Stimulated activated naive CD8-positive, alpha-beta T cell treated with anti-CD3 and anti-CD28 coated beads, Interleukin-15, amount 100 ng/mL, for 72 hours (primary cell): ENCODE results near the gene TRAF3IP1.

Source experiments
- ATAC-seq: fragments of 150-1000 bp; cut with Tn5 transposase; 2 replicates; pipeline ENCODE4 v1.10.0; 2021; ENCODE audit warnings: mild to moderate bottlenecking, moderate library complexity
- DNase-seq, 2 donors: peaks; one replicate each; pipeline ENCODE4 v3.0.0; 2021 to 2022
- H3K27ac Mint-ChIP-seq, 2 donors: one replicate each; pipeline ENCODE4 v1.8.0; 2022; ENCODE audit warnings: mild to moderate bottlenecking in 2 of 2, mixed read lengths in 2 of 2, moderate library complexity in 2 of 2
- H3K27me3 Mint-ChIP-seq: one replicate; pipeline ENCODE4 v1.8.0; 2022; ENCODE audit warnings: mixed read lengths
- H3K4me1 Mint-ChIP-seq: one replicate; pipeline ENCODE4 v1.8.0; 2022; ENCODE audit warnings: mild to moderate bottlenecking, mixed read lengths
- H3K4me3 Mint-ChIP-seq, 2 donors: one replicate each; pipeline ENCODE4 v1.8.0; 2022; ENCODE audit warnings: mild to moderate bottlenecking in 2 of 2, mixed read lengths in 2 of 2, moderate library complexity in 1 of 2
- H3K9me3 Mint-ChIP-seq, 2 donors: one replicate each; pipeline ENCODE4 v1.8.0; 2022; ENCODE audit warnings: mixed read lengths in 2 of 2

Gene TRAF3IP1

DNA sequence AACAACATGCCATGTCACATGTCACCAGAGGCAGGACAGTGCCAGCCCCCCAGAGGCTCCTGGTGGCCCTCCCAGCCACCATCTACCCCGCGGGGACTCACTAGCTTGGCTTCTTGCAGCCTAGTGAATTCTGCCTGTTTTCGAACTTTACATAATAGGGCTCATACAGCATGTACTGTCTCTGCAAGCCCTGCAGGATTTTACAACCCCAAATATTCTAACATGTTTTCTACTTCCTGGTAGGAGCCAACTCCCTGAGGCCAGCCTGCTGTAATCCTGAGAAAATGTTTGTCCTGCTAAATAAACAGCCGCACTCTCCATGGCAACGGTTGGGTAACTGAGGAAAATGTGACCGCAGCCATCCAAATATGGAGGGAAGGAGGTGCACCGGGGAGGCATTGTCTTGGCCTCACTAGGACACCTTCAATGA is 34.6 kb upstream of the TRAF3IP1 start:
- ATAC-seq (no peak), DNase-seq (no peak)
- H3K27ac Mint-ChIP-seq: no peak overlapping the region
- H3K4me3 Mint-ChIP-seq: no peak overlapping the region
- peaks cover 76% of the 10 kb centered on the region for H3K4me1 Mint-ChIP-seq
- H3K9me3 Mint-ChIP-seq: no peaks in the 10 kb centered on the region
- no peaks in the 10 kb centered on the region for H3K27me3 Mint-ChIP-seq

DNA sequence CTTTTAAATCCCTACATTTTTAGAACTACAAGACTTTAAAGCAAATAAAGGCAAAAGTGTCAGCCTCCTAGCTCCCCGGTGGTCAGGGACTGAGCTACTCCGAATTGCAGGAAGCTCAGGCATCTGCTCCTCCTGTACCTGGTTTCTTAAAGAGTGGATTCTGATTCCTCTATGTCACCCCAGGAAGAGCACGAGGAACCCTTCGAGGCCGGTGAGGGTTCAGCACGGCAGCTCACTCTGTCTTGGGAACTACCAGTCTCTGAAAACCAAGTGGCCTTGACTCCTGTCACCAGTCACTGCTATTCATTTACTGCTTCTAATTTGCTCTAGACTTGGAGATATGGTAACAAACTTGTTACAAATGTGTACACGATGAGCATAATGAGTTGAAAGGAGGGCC is 34.2 kb upstream of the TRAF3IP1 start:
- Mint-ChIP-seq H3K27ac (no peak overlapping the region), H3K27me3 (no peaks in the 10 kb centered on the region), H3K9me3 (no peaks in the 10 kb centered on the region), H3K4me1 (peaks cover 77% of the 10 kb centered on the region), H3K4me3 (no peak overlapping the region)
- DNase-seq: no peak
- ATAC-seq: no peak

DNA sequence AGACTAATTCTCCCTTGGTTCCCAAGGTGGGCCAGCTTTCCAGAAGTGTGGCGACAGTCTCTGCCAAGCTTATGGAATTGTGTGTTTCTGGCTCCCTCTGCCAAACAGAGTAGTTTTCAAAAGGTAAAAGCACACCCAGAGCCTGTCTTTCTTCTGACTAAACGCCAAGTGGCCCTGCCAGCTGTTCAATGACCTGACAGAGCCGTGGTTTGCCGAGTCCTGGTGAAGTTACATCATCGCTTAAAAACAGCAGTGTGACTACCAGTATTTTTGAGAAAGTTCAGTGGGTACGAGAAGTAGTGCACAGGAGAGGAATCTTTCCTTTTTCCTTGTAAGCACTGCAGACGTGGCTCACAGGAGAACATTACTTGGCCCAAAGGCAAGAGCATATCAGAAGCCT is 33.8 kb upstream of the TRAF3IP1 start:
- Mint-ChIP-seq H3K27ac (no peak overlapping the region), H3K4me3 (peak overlapping the region in 1 of 2 donors; percentile 91), H3K27me3 (no peaks in the 10 kb centered on the region), H3K4me1 (peaks cover 77% of the 10 kb centered on the region), H3K9me3 (no peaks in the 10 kb centered on the region)
- DNase-seq (no peak), ATAC-seq (no peak)

DNA sequence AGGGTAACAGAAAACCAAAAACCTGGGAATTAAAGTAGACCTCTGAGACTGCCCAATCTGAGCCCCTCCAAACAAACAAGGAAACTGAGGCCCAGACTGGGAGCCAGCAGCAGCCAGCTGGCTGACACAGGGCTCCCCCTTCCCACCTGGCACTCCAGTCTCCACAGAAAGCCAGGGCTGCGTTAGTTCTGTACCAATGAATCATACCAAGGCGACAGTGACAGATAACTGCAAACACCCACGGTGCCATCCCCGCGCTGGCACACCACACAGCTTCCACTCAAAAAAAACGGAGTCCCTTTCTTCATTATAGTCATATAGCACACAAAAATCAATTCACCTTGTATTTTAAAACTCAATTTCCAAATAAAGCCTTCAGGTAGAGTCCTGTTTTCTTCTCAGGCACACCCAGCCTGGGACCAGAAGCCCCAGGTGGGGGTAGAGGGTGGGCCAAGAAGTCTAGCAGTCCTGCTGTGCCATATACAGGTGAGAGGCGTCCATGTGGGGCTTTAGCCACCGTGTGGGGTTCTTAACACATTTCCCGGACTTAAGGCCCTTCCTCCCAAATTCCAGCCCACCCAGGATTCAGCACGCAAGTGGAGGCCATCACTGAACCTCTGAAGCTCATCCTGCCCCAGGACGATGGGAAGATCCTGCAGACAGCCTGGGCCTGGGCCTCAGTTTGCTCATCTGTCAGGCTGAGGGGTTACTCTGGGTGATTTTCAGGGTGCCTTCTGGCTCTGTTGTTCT is 33.2 kb upstream of the TRAF3IP1 start:
- H3K27me3 Mint-ChIP-seq: no peaks in the 10 kb centered on the region
- DNase-seq (peak in 1 of 2 donors; percentile 31), ATAC-seq (no peak)
- peaks cover 75% of the 10 kb centered on the region for H3K4me1 Mint-ChIP-seq
- no peaks in the 10 kb centered on the region for H3K9me3 Mint-ChIP-seq
- H3K27ac Mint-ChIP-seq: peak overlapping the region; percentile 73 to 90
- H3K4me3 Mint-ChIP-seq: peak overlapping the region; percentile 82 to 91

DNA sequence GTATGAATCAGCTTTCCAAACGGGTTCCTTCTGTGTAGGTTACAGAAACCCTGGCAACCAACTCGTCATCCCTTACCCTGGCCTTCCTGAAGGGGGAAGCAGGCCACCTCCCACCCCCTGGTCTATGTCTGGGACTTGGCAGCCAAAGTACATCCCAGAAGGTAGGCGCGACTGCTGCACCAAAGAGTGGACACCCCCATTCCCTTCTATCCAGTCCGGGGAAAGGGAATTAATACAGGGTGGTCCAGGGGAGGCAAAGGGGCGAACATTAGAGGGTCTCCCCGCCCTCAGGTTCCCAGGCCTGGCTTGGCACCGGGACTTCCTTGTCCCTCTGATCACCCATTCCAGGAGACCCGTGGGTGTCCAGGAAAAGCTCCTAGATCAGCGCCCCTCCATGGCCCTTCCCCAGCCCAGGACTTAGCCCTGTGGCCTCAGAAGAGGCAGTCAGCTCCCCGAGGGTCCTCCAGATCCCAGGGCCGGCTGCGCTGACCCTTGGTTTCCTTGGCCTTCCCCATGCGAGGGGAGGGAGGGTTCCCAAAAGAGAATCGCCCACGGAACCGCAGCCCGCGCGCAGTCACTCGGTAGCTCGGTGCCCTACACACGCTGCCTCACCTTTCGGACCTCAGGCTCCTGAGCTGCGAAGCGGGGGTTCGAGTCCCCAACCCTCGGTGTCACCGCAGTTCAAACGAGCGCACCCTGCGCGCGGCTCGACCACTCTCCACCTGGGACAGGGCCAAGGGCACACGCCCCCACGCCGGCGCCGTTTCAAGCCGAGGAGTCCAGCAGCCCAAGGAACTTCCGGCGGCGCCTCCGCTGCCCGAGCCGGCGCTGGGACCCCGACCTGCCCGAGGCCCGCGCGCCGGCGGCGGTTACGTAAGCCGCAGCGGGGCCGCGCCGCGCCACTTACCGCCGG is 32.3 kb upstream of the TRAF3IP1 start, which contains the start of gene PER2:
Gene PER2 (minus strand): TSS at position 874 of the 913 bp plus-strand sequence. CDS start 10,674 bp downstream, outside the sequence.
- peak within 1 kb of the TSS; percentile 99 to 100 for H3K27ac Mint-ChIP-seq
- DNase-seq: peak; percentile 10 to 58
- peaks cover 68% of the 10 kb centered on the region for H3K4me1 Mint-ChIP-seq
- no peaks in the 10 kb centered on the region for H3K9me3 Mint-ChIP-seq
- ATAC-seq: peak; percentile 44
- H3K4me3 Mint-ChIP-seq: peak within 1 kb of the TSS; percentile 98
- no peaks in the 10 kb centered on the region for H3K27me3 Mint-ChIP-seq

DNA sequence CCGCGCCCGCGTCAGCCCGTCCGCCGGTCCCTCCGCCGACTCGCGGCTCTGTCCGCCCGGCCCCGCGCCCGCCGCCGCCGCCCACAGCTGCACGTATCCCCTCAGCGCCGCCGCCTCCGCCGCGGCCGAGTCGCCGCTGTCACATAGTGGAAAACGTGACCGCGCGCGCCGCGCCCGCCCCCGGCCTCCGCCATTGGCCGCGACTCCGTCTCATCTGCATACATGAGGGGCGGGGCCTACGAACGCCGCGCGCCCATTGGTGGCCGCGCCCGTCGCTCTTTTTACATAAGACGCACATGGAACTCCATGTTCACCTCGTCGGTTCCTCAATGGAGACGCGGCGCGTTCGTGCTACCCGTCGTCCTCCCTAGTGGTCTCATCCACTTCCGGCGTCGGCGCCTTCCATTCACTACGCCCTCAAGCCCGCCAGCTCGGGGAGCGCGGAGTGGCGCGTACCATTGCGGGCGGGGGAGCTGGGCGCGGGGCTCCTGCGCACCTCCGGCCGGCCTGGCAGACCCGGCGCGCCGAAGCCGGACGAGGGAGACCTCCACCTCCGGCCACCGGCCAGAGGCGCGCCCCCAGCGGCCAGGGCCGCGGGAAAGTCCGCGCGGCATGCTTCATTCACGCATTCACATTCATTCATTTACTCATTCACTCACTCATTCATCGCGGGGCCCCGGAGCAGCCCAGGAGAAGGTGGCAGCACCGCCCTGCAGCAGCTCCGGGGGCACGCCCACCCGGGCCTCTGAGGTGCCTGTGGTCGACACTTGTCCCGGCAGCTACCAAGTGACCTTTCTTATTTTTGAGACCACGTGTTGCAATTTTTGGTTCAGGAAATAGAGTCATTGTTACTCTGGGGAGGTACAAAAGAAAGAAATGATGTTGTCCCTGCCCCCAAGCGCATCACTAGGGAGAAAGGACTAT is 31.4 kb upstream of the TRAF3IP1 start:
- H3K9me3 Mint-ChIP-seq: no peaks in the 10 kb centered on the region

DNA sequence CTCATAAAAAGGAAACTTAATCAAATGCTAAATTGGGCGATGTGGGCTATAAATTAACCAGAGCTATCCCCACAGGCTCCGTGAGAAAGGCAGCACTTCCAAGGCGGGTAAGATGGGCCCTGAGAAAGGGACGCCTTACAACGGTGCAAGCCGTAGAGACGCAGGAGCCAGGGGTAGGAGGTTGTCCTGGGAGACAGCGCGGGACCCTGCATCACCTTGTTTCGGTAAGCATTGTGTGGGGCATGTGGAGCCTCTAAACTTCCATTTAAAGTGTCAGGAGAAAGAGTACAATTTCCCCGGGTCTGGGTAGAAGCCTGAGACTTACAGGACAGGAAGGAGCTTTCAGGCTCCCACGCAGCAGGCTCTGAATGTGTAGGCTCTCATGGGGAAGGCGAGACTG is 30.7 kb upstream of the TRAF3IP1 start:
- Mint-ChIP-seq H3K9me3 (no peaks in the 10 kb centered on the region), H3K27ac (peak overlapping the region; percentile 99 to 100), H3K4me1 (peaks cover 52% of the 10 kb centered on the region), H3K4me3 (peak overlapping the region; percentile 98), H3K27me3 (no peaks in the 10 kb centered on the region)
- no peak for DNase-seq
- no peak for ATAC-seq

More for the DNA sequence above, 31.4 kb upstream of the TRAF3IP1 start:
- DNase-seq (peak; percentile 98), ATAC-seq (peak; percentile 90)
- Mint-ChIP-seq H3K27me3 (no peaks in the 10 kb centered on the region), H3K4me3 (peak overlapping the region; percentile 98), H3K4me1 (peaks cover 58% of the 10 kb centered on the region), H3K27ac (peak overlapping the region; percentile 99 to 100)

DNA sequence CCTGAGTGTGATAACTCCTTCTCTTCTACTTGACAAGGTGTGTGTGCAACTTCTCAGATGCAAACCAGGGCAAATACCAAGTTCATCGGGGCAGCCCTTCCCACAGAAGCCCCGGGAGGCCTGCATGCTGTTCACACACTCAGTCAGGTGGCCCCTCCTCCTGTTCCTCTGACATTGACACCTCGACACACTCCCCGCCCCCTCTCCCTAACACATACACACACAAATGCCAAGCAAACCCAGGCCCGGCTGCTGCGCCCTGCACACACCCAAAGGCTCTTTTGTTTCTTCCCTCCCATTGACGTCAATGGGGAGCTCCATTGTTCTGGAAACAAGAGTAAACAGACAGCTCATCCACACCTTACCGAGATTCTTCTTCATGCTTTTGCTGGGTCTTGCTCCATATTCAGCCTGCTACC is 30.2 kb upstream of the TRAF3IP1 start:
- ATAC-seq: no peak

DNA sequence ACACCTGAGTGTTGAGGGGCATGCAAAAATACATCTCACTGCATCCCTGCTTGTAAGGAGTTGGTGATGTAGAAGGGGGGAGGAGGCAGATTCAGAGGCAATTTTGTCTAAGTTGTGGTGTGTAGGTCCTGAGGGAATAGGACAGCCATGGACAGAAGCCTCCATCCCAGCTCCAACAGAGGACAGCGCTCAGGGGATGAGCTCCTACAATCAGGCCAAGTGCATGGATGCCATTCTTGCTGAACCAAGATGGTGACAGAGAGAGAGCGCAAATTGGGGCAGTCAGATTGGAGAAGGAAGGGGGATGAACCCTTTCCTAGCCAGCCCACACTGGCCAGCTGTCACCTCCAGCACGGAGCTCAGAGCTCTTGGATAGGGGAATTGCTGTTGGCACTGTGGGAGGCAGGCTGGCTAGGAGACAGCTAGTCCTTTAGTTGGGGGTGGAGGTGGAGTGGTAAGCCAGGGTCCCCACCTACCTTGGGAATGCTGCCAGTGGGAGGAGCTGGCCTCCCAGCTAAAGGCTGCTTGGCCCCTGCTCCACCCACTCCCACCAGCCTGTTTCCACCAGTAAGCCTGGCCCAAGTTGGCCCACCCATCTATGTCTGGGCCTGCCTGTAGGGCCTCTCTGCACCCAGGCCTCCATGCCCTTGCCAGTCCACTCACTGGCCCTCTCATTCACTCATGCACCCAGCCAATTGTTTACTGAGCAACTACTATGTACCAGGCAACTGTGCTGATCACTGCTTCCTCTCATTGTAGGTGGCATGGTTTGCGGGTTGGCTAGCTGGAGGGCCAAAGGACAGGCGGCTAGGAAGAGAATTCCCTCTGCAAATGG is 29.4 kb upstream of the TRAF3IP1 start:
- ATAC-seq (no peak), DNase-seq (no peak)
- H3K27me3 Mint-ChIP-seq: no peaks in the 10 kb centered on the region
- no peaks in the 10 kb centered on the region for H3K9me3 Mint-ChIP-seq
- peaks cover 40% of the 10 kb centered on the region for H3K4me1 Mint-ChIP-seq
- H3K4me3 Mint-ChIP-seq: no peak overlapping the region
- no peak overlapping the region for H3K27ac Mint-ChIP-seq

More for the DNA sequence above, 30.2 kb upstream of the TRAF3IP1 start:
- Mint-ChIP-seq H3K27ac (peak overlapping the region; percentile 99 to 100), H3K9me3 (no peaks in the 10 kb centered on the region), H3K4me3 (peak overlapping the region; percentile 98), H3K4me1 (peaks cover 48% of the 10 kb centered on the region), H3K27me3 (no peaks in the 10 kb centered on the region)
- DNase-seq: no peak

DNA sequence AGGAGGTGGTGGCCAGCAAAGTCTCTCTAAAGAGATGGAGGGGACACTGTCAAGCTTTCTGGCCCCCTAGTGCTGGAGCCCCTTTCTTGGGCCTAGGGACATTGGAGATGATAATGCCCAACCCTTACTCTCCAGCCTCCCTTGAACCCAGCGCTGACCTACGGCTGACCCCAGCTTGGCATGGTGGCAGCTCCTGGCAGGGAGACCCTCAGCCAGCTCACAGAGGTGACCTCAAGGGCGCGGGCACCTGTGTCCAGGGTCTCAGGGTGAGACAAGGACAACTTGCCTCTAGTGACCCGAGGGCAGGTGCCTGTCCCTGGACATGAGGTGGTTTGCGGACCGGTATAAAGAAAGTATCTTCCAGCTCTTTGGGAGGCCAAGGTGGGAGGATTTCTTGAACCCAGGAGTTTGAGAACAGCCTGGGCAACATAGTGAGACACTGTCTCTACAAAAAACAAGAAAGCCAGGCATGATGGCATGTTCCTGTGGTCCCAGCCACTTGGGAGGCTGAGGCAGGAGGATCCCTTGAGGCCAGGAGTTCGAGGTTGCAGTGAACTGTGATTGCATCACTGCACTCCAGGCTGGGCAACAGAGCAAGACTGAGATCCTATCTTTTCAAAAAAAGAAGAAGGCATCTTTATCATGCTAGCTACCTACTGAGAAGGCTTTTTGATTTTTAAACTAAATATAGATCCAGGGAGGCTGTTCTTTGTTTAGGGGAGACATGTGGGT is 28.6 kb upstream of the TRAF3IP1 start:
- Mint-ChIP-seq H3K27me3 (no peaks in the 10 kb centered on the region), H3K27ac (no peak overlapping the region), H3K4me1 (peaks cover 32% of the 10 kb centered on the region), H3K9me3 (no peaks in the 10 kb centered on the region), H3K4me3 (no peak overlapping the region)
- DNase-seq (no peak), ATAC-seq (no peak)

DNA sequence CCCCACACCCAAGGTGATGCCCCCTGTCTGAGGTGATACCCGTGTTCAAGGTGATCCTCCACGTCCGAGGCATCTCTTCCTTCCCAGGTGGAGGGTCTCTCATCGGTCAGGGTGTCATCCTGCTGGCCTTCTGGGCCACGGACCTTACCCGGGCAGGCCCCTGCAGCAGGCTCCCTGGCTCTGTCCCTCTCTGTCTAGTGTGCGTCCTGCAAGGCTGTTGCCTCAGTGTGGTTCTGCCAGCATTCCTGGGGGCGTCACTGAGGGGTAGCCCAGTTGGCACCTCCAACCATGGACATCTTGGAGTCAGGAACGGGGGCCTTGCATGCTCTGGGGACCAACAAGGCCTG is 26.3 kb upstream of the TRAF3IP1 start:
- peak overlapping the region in 1 of 2 donors; percentile 26 for H3K27ac Mint-ChIP-seq
- DNase-seq: no peak

DNA sequence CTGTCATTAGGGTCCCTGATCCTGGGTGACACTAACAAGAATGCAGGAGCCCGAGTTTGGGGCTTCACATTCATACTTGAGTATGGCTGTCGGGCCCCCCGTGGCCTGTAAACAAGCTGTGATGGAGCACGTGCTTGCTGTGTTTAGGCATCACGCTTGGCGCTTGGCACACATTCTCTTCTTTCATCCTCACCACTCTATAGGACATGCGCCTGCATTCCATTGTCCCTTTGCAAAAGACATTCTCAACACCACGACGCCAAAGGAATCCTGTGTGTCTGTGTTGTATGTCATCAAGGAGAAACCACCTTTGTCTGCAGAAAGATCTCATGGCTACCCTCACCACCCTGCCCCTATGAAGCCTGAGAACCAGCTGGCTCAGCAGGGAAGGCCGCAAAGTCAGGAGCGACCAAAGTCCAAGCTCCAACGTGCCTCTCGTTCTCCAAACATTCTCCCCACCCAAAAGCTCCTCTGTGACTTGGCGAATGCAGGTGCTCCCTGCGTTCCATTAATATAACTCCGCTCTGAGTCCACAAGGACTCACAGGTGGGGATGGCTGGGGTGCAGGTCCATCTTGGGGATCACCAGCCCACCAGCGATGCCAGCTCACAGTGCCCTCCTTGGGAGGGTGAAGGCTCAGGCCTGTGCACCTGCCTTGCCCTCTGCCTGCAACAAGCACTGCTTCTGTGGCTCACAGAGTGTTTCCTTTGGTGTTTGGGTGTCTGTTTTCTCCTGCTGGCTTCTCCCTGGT is 25.8 kb upstream of the TRAF3IP1 start:
- H3K9me3 Mint-ChIP-seq: no peaks in the 10 kb centered on the region
- no peak overlapping the region for H3K27ac Mint-ChIP-seq
- DNase-seq (no peak), ATAC-seq (no peak)
- H3K4me1 Mint-ChIP-seq: peaks cover 12% of the 10 kb centered on the region
- no peak overlapping the region for H3K4me3 Mint-ChIP-seq
- H3K27me3 Mint-ChIP-seq: no peaks in the 10 kb centered on the region

More for the DNA sequence above, 26.3 kb upstream of the TRAF3IP1 start:
- peaks cover 18% of the 10 kb centered on the region for H3K4me1 Mint-ChIP-seq
- H3K27me3 Mint-ChIP-seq: no peaks in the 10 kb centered on the region
- H3K9me3 Mint-ChIP-seq: no peaks in the 10 kb centered on the region
- ATAC-seq: no peak
- H3K4me3 Mint-ChIP-seq: no peak overlapping the region
